IPS-NIHi7 (cell line): Measurements from ENCODE around the gene RALA.
"Not testable (repeated sequence)": the region's sequence is repeated elsewhere in the genome, so short reads cannot be mapped to it uniquely, and the experiment has no call there.

Experiments
- DNase-seq: peaks from one replicate; pipeline ENCODE4 v3.0.0; 2012; ENCODE audit warnings: mixed read lengths; ENCODE audit errors: extremely low spot score

The RALA gene

DNA sequence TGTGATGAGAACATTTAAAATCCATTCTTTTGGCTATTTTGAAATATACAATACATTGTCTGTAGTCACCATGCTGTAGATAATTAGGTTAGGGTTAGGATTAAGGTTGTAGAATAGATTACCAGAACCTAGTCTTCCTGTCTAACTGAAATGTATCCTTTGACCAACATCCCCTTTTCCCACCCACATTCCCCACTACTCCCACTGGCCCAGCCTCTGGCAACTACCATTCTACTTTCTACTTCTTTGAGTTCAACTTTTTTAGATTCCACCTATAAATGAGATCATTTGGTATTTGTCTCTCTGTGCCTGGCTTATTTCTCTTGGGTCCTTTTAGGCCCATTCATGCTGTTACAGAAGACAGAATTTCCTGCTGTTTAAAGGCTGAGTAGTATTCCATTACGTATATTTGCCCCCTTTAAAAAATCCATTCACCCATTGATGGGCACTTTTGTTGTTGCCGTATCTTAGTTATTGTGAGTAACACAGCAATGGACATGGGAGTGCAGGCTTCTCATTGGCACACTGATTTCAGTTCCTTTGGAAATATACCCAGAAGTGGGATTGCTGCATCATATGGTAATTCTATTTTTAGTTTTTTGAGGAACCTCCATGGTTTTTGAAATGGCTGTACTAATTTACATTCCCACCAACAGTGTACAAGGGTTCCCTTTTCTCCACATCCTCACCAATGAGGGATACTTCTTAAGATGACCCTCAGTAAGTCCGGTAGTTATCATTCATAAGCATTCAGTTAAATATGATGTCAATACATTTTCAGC lies 104.0 kb downstream of the RALA start:
- DNase-seq, result no peak

DNA sequence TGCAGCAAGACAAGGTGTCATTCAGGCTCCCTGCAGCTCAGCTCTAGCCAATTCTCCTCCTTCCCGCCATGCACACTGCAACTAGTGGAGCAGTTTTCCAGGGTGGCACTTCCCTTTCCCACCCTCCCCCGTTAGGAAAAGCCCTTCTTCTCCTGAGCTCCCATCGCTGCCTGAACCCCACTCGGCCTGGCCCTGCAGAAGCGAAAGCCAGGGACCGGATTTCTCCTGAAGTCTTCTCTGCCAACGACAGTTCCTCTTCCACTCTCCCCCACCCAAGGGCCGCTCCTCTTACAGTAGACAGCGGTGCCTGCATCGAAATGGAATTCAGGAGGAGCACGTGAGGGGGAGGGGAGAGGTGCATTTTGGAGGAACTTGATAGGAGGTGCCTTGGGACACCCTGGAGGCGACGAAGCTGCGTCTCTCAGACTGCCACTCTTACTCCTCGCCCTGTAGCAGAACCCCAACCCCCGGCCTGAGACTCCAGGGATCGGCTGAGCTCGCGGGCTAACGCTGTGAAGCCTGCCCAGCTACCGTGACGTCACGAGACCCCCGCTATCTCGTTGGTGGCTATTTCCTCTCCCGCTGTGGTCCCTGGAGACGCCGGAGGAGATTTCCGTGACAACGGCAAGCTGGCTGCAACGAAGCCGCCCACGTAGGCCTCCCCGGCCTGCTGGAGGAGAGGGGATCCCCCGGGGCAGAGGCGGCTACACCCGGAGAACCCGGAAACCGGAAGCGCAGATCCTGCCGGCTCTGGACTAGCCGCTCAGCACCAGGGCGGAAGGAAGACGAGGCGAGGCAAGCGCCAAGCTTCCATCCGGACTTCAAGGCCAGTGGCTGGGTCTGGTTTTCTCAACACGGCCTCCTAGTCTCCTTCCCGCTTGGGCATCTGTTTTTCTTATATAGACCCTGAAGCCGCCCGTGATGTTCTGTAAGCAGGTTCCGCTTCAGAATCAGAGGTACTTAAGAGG lies 109.7 kb downstream of the RALA start:
- peak; percentile 97 for DNase-seq

DNA sequence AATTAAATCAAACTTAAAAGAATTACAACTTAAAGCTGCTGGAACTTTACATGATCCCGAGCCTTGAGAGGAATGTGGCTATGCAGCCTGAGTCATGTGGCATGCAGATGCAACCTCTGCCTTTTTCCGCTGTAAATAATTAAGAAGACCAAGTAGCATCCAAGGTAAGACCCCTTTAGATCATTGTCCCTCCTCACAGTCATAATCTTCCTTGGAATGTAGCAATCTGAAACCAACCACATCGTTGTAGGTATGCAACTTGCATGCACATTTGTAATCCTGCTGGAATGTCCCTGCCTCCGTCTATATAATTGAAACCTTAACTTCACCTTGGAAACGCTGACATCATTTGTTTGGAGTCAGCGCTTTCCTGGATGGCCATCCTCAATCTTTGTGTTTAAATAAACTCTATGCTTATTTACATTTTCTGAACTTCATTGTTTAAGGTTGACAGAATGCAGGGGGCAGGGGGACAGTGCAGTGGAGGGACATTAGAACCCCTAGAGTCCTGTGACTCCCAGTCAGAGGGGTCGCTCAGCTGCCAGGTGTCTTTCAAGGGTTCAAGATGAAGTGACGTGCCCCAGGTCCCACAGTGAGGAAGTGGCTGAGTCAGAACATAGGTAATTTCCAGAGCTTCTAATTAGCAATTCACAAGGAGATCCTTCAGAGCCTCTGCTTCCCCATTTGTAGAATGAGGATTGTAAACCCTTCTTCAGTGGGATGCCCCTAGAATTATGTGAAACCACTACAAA lies 110.7 kb downstream of the RALA start:
- no peak for DNase-seq

DNA sequence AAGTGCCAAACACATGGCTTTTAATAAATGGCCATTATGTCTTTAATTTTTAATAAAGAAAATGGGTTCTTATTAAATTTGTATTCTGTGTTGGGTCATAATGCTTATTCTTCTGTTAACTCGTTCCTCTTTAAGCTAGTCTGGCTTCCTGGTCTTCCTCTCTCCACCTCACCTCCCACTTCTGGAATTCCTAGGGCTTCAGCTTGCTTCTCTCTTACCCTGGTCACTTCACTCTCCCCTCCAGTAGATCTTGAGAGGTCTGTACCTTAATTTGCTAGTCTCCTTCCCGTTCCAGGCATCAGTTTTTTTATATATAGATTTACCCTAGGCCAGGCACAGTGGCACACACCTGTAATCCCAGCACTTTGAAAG lies 111.2 kb downstream of the RALA start:
- no peak for DNase-seq

DNA sequence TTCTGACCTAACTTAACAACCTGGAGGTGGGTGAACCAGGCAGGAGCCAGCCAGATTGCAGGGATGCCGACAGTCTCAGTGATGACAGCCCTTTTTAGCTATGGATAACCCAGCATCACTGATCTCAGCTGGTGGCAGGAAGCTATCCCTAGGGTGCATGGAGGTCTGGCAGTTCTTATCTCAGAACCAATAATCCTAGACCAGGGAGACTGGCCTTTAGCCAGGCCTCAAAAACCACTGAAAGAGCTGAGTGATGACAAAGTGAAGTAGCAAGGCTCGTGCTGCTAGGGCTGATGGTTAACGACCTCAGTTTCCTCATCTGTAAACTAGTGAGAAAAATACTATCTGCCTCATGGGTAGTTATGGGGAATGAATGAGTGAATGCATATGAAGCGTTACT lies 112.5 kb downstream of the RALA start:
- DNase-seq, result no peak

DNA sequence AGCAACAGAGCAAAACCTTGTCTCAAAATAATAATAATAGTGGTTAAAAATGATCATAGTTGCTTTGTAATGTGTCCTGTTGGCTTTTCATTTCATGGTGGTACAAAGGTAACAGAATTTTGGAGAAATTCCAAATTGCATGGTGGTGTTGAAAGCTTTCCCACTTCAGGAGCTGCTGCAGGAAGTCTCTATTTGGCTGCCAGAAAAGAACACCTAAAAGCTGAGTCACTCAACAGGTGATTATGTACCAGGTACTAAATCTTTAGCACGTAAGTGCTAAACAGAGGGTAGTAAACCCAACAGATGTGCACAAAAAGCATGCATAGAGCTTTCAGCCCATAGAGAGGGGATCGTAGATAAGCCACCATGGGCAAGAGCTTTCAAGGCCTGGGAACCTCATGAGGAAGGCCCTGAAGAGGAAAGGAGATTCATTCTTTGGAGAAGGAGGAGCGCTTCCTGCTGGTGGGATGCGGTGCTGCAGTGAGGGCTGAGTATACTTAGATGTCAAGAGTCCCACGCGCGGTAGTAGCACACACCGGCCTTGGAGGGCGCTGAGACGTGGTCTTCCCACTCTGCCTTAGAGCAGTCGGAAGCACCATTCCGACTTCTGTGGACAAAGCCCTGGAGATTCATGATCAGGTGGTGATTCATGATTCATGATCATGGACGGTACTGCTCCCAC lies 118.7 kb downstream of the RALA start:
- peak; percentile 84 for DNase-seq

DNA sequence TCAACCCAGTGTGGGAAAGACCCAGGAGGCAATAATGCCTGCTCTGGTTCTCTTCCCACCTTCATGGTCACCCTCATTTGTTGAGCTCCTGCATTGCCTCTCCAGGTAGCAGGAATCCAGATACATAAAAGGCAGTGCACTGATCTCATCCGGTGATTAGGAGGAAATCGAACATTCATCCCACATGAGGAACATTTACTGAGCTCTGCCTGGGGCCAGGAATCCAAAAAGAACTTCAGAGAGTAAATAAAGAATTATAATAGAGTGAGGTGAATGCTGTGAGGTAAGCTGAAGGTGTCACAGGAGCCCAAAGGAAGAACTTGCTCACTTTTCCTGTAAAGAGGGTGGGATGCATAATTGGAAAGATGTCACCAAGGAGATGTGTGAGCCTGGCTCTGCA lies 121.2 kb downstream of the RALA start:
- DNase-seq, result no peak

DNA sequence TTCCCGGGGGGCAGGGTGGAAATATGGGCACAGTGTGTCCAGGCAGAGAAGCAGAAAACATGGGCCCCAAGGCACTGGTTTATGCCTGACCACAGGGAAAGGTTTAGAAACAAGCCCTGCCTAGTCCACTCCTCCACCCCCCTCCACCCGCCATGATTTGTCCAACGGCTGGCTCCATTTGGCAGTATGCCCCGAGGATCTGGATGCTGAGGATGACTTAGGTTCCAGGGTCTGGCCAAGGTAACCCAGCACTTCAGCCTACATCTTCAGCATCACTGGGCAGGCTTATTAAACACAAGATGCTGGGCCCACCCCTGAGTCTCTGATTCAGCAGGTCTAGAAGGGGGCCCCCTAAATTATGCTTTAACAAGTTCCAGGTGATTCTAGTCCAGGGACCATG lies 121.9 kb downstream of the RALA start:
- DNase-seq, result no peak

DNA sequence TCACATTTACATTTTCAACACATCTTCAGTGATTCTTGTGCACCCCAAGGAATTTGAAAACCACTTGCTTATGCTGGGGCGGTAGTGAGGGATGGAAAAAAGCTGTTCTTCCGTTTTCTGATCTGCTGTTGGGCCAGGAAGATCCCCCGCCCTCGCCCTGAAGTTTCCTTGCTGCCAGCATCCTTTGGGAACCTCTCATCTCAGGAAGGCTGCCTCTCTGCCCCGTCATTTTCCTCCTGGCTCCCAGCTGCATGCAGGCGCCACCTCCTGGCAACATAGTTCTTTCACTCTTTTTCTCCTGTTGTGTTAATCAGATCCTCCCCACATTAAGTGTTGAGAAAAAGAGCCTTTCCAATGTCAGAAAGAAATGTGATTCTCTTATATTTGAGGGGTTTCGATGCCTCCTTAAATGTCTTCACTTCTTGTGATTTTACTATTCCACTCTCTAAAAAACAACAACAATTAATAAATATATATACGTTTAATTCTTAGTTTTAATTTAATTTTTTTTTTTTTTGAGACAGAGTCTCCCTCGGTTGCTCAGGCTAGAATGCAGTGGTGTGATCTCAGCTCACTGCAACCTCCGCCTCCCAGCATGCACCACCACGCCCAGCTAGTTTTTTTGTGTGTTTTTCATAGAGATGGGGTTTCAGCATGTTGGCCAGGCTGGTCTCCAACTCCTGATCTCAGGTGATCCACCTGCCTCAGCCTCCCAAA lies 122.9 kb downstream of the RALA start:
- DNase-seq, result peak; percentile 90

DNA sequence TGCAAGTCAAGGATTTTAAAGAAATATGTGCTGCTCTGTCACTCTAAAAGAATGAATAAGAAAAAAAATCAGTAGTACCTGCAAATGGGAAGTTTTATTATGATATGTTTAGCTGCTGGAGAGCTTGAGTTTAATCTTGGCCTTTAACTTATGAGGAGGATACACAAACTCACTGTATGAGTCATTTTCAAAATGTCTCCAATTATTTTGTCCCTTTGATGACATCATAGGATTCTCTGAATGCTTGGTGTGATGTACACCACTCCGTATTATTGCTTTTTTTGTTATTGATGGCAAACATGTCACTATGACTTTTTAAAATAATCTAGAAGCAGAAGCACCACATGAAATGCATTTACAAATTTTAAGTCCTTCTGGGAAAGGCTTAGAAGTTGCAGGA lies 125.8 kb downstream of the RALA start:
- DNase-seq, result no peak

DNA sequence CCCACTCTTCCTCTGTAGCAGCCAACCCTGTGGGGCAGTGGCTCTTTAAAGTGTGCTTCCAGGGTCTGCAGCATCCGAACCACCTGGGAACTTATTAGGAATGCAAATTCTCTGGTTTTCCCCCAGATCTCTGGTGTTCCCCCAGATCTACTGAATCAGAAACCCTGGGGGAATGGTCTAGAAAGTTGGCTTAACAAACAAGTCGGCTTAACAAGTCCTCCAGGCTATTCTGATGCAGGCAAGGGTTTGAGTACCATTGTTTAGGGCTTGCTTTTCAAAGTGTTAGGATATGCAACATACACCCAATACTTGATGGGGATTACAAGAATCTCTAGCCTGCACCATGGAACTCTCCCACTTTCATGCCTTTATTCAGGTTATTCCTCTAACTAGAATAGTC lies 126.3 kb downstream of the RALA start:
- DNase-seq, result no peak

DNA sequence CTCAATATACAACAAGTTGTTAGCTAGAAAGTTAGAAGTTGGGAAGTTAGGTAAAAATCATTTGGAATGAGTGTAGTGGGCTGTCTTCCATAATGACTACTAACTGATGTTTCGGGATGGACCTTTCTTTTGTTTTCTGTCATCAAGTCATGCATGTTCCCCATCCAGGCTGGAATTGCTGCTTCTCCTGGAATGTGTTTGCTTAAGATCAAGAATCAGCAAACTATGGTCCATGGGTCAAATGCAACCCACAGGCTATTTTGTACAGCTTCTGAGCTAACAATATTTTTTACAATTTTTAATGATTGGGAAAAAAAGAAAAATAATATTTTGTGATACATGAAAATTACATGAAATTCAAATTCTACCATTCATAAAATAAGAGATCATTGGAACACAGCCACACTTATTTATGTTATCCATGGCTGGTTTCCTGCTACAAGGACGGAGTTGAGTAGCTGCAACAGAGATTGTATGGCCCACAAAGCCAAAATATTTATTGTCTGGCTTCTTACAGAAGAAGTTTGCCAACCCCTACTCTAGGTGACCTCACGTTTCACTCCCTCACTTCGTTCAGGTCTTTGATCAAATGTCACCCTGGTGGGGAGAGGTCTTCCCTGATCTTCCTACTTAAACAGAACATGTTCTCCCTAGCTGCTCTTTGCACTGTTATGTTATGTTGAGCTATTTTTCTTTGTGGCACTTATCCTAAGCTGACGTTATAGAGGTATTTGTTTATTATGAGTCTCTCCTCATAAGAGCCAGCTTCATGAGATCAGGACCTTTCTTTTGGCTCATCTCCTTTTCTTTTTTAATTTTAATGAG lies 127.1 kb downstream of the RALA start:
- DNase-seq, result no peak

DNA sequence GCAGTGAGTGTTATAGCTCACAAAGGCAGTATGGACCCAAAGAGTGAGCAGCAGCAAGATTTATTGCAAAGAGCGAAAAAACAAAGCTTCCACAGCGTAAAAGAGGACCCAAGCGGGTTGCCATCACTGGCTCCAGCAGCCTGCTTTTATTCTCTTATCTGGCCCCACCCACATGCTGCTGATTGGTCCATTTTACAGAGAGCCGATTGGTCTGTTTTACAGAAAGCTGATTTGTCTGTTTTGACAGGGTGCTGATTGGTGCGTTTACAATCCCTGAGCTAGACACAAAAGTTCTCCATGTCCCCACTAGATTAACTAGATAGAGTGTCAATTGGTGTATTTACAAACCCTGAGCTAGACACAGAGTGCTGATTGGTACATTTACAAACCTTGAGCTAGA lies 129.9 kb downstream of the RALA start:
- not testable (repeated sequence) for DNase-seq

DNA sequence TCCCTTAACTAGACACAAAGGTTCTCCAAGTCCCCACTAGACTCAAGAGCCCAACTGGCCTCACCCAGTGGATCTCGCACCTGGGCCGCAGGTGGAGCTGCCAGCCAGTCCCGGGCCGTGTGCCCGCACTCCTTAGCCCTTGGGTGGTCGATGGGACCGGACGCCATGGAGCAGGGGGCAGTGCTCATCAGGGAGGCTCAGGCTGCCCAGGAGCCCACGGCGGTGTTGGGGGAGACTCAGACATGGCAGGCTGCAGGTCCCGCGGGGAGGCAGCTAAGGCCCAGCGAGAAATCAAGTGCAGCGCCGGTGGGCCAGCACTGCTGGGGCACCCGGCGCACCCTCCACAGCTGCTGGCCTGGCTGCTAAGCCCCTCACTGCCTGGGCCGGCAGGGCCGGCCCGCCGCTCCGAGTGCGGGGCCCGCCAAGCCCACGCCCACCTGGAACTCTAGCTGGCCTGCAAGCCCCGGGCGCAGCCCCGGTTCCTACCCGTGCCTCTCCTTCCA lies 130.5 kb downstream of the RALA start:
- DNase-seq, result no peak

DNA sequence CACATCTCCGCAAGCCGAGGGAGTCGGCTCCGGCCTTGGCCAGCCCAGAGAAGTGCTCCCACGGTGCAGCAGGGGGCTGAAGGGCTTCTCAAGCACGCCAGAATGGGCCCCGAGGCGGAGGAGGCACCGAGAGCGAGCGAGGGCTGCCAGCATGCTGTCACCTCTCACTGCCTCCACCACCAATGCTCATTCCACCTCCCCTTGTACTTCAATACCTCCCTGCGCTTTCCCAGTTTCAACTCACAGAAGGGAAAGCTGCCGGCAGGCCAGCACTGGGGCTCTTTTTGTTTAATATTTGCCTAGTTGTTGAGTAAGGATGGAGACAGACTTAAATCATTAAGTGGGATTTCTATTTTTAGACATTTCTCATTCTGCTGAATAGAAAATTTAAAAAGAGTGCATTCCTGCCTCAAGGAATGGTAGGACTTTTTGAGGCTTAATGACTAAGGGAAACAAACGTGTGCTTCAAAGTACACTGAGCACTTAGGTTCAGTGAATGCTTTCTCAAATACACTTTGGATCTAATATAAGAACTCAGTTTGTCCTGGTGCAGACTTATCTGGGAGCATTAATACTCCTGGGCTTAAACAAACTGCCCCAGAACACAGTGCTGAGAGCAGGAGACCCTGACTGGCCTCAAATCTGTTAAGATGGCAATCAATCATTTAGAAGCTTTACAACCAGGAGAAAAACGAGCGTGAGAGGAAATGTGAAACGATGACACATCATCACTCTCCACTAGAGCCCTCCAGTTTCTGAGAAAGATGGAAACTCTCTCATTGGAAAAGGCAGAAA lies 131.2 kb downstream of the RALA start:
- no peak for DNase-seq

DNA sequence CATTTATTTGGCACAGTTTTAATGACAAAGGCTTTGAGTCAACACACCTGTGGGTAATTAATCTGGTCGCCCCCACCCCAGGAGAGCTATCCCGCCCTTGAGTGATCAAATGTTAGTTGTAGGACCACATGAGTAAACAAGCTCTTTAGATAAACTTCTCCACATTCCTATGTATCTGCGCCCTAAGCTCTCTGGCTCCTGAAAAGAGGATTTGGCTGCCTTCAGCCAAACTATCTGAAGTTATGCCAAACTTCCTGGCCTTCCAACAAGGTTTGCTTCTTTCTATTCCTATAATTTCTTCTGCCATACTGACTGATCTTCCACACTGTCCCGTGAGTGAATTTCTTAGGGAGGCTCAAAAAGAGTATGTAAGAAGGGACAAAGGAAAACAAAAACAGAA lies 134.2 kb downstream of the RALA start:
- no peak for DNase-seq
